ENCODE data around the gene ATAD2B.
A peak's percentile ranks its signal among the peaks of the same experiment; 100 is the strongest.
"Not testable (repeated sequence)": the region's sequence is repeated elsewhere in the genome, so short reads cannot be mapped to it uniquely, and the experiment has no call there.

Gene ATAD2B

GRCh38 chr2:23791030-23791429, 135.9 kb downstream of the ATAD2B start:
- no peak for DNase-seq (ENCODE audit: low spot score)

DNA sequence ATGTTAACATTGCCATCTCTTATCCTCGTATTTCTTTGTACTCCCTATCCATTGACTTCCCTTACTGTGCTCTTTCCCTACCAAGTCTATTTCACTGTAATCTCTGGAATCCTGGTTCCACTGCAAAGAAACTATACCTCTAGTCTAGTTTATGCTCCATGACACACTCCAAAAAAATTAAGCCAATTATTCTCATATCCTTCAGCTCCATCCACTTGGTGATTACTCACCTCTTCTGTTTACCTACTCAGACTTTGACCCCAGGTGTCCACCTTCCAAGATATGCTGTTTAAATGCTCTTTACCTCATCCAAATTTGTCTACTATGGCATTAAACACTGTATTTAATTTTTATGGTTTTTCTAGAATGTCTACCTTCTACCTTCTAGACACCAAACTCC, 137.9 kb downstream of the ATAD2B start:
- DNase-seq (ENCODE audit: low spot score) = no peak

DNA sequence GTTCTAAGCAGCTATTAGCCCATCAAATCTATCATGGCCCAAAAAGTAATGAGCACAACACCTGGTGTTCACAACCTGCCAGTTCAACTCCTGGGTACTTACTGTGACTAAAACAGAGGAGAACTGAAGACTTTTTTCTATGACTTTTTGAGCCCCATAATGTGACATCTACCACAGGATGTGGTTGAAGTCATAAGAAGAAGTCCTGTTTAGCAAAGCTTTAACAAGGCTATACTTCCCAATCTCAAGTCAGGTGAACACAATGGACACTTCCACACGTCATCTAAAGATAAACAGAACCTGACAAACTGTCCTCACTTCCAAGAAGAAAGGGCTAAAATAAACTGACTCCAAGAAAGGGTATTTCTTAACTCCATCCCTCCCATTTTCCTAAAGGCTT, 138.8 kb downstream of the ATAD2B start:
- peak; percentile 13 for DNase-seq (ENCODE audit: low spot score)

- DNase-seq (ENCODE audit: low spot score) = no peak
Observed at GRCh38 chr2:23784971-23785370, 142.0 kb downstream of the ATAD2B start.

DNA sequence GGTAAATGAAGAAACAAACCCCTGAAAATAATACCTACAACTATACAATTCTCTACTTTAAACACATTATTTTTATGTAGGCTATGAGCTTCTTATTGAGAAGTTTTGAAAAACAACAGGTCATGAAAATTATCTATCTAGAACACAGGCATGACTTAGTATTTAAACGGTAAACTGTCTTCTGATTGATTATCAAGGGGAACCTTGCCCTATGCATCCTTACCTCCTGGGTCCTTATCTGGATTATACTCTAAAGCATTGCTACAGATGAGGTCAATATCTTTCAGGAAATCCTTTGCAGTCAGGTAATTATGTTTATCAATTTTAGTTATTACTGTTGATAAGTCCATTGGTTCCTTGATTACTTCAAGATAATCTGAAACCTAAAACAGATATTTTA, 144.3 kb downstream of the ATAD2B start:
- no peak for DNase-seq (ENCODE audit: low spot score)

DNA sequence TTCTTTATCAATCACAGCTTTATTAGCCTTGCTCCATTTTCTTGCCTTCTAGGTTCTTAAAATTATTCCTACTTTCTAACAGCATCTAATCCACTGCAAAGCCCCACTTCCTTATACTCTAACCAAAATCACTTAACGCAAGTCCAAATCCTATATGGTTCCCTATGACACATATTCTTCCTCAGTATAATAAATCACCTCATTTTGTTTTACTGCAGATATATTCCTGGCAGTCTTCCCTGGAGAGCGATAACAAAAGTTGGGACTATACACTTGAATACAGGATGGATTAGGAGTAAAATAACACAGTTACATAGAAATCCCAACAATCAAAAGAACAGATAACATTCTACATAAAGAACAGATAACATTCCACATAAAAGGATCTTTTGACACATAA, 144.8 kb downstream of the ATAD2B start:
- no peak for DNase-seq (ENCODE audit: low spot score)

DNA sequence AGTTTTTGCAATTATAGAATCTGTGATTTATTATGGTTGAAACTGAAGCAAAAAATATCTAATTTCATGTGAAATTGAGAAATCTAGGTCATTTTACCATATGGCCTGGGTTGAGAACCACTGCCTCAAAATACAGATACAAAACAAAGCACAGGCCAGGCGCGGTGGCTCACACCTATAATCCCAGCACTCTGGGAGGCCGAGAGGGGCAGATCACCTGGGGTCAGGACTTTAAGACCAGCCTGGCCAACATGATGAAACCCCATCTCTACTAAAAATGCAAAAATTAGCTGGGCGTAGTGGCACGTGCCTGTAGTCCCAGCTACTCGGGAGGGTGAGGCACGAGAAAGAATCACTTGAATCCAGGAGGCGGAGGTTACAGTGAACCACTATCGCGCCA, 146.5 kb downstream of the ATAD2B start:
- DNase-seq (ENCODE audit: low spot score) = not testable (repeated sequence)

GRCh38 chr2:23777826-23778225, 149.1 kb downstream of the ATAD2B start:
- DNase-seq (ENCODE audit: low spot score) = no peak

DNA sequence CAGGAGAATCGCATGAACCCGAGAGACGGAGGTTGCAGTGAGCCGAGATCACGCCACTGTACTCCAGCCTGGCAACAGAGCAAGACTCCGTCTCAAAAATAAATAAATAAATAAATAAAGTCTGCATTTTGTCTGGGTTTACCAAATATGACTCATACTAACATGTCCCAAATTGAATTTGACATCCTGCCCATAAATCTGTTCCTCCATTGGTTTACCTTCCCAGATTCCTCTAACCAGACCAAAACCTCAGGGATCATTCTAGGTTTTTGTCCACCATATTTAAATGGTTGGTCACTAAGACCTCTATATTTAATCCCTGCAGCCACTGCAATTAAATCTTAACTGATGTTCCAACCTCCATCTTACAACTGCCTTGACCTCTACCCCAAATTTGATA, 150.9 kb downstream of the ATAD2B start:
- no peak for DNase-seq (ENCODE audit: low spot score)

DNA sequence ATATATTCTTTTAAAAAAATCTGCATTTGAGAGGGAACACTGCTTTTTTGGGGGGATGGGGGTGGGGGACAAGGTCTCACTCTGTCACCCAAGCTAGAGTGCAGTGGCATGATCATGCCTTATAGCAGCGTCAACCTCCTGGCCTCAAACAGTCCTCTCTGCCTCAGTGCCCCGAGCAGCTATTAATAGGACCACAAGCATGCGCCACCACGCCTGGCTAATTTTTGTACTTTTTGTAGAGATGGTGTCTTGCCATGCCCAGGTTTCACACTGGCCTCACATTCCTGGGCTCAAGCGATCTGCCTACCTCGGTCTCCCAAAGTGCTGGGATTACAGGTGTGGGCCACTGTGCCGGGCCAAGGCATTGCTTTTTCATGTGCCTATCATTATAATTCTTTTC, 154.2 kb downstream of the ATAD2B start:
- DNase-seq (ENCODE audit: low spot score) = no peak

DNA sequence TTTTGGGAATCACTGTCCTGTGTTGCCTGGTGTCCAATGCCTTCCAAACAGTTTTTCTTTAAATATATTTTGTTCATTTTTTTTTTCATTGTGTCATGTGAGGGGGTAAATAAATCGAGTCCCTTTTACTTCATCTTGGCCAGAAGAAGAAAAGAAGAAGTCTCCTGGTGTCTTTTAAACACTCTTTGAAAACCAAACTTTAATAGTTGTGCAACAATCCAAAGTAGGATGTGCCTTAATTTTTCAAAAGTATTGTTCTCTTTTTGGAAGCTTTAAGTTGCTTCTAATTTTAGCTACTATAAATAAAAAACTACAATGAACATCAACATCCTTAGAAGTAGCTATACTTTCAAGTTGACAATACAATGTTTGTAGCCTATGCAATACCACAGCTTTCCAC, 154.9 kb downstream of the ATAD2B start:
- no peak for DNase-seq (ENCODE audit: low spot score)

DNA sequence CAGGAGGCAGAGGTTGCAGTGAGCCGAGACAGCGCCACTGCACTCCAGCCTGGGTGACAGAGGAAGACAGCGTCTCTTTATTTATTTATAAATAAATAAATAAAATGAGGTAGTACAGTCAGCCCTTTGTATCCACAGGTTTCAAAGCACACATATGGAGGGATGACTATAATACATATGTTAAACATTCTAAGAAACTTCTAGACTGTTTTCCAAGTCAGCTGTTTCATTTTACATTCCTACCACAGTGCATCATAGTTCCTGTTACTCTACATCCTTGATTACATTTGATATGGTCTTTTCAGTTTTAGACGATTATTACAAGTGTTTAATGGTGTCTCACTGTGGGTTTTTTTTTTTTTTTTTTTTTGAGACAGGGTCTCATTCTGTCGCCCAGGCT, 157.6 kb downstream of the ATAD2B start:
- DNase-seq (ENCODE audit: low spot score) = no peak

GRCh38 chr2:23767876-23768621, 158.9 kb downstream of the ATAD2B start:
- no peak for DNase-seq (ENCODE audit: low spot score)

GRCh38 chr2:23762141-23762540, 164.8 kb downstream of the ATAD2B start:
- no peak for DNase-seq (ENCODE audit: low spot score)

GRCh38 chr2:23761638-23762037, 165.3 kb downstream of the ATAD2B start:
- no peak for DNase-seq (ENCODE audit: low spot score)

DNA sequence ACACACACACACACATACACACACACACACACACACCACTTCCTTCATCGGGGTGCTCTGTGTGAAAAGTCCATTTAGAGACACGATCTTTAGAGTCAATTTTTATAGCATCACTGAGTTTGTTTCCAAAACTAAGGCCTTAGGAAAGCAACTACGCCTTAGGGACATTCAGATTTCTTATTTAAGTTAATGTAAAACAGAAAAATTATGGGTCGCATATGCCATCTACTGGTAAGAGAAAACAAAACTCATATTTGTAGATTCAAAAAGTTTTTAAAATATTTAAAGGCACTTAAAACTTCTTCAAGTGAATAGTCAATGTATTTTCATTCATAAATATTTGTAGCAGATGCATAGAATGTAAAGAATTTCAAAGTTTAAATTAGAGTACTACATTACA, 166.2 kb downstream of the ATAD2B start:
- no peak for DNase-seq (ENCODE audit: low spot score)

- DNase-seq (ENCODE audit: low spot score) = no peak
Observed at GRCh38 chr2:23757686-23758433, 169.1 kb downstream of the ATAD2B start.

GRCh38 chr2:23756593-23757292, 170.2 kb downstream of the ATAD2B start:
- DNase-seq (ENCODE audit: low spot score) = no peak

- DNase-seq (ENCODE audit: low spot score) = no peak
Observed at GRCh38 chr2:23754970-23755369, 172.0 kb downstream of the ATAD2B start.

GRCh38 chr2:23753291-23754010, 173.5 kb downstream of the ATAD2B start:
- no peak for DNase-seq (ENCODE audit: low spot score)

- DNase-seq (ENCODE audit: low spot score) = no peak
Observed at GRCh38 chr2:23751747-23752265, 175.1 kb downstream of the ATAD2B start.

Data from CD4-positive, alpha-beta T cell treated with Interleukin-2 at 100 ng/mL for 4 hours (primary cell).